ENCODE results near the gene BANF2.
"Not testable (repeated sequence)": the region's sequence is repeated elsewhere in the genome, so short reads cannot be mapped to it uniquely, and the experiment has no call there.

BANF2 gene

GRCh38 chr20:17779011-17779410, 79.2 kb downstream of the BANF2 start:
- not testable (repeated sequence) for H3K4me3 ChIP-seq (ENCODE audit: low read length); H3K27me3 ChIP-seq (ENCODE audit: control insufficient read depth, insufficient read depth, low read length); H3K4me1 ChIP-seq (ENCODE audit: control insufficient read depth, low read depth, low read length); H3K9ac ChIP-seq (ENCODE audit: low read length); H3K36me3 ChIP-seq (ENCODE audit: control insufficient read depth, low read depth, low read length); H3K27ac ChIP-seq (ENCODE audit: low read length); H3K9me3 ChIP-seq (ENCODE audit: control insufficient read depth, low read depth, low read length)

- Histone ChIP-seq H3K27ac (ENCODE audit: low read length) (no peak overlapping the region), H3K4me1 (ENCODE audit: control insufficient read depth, low read depth, low read length) (peaks cover 2% of the 10 kb centered on the region), H3K9ac (ENCODE audit: low read length) (no peak overlapping the region), H3K4me3 (ENCODE audit: low read length) (no peak overlapping the region), H3K36me3 (ENCODE audit: control insufficient read depth, low read depth, low read length) (no peaks in the 10 kb centered on the region), H3K27me3 (ENCODE audit: control insufficient read depth, insufficient read depth, low read length) (no peaks in the 10 kb centered on the region), H3K9me3 (ENCODE audit: control insufficient read depth, low read depth, low read length) (no peaks in the 10 kb centered on the region)
Measured at GRCh38 chr20:17782768-17783167, 83.0 kb downstream of the BANF2 start.

- Histone ChIP-seq H3K4me1 (ENCODE audit: control insufficient read depth, low read depth, low read length) (peaks cover 3% of the 10 kb centered on the region), H3K27ac (ENCODE audit: low read length) (no peak overlapping the region), H3K4me3 (ENCODE audit: low read length) (no peak overlapping the region), H3K9me3 (ENCODE audit: control insufficient read depth, low read depth, low read length) (no peaks in the 10 kb centered on the region), H3K36me3 (ENCODE audit: control insufficient read depth, low read depth, low read length) (no peaks in the 10 kb centered on the region), H3K9ac (ENCODE audit: low read length) (no peak overlapping the region), H3K27me3 (ENCODE audit: control insufficient read depth, insufficient read depth, low read length) (no peaks in the 10 kb centered on the region)
Measured at GRCh38 chr20:17783671-17784070, 83.9 kb downstream of the BANF2 start.

GRCh38 chr20:17785007-17785406, 85.2 kb downstream of the BANF2 start:
- Histone ChIP-seq H3K9me3 (ENCODE audit: control insufficient read depth, low read depth, low read length) (no peaks in the 10 kb centered on the region), H3K36me3 (ENCODE audit: control insufficient read depth, low read depth, low read length) (no peaks in the 10 kb centered on the region), H3K4me1 (ENCODE audit: control insufficient read depth, low read depth, low read length) (peaks cover 3% of the 10 kb centered on the region), H3K27me3 (ENCODE audit: control insufficient read depth, insufficient read depth, low read length) (no peaks in the 10 kb centered on the region), H3K4me3 (ENCODE audit: low read length) (no peak overlapping the region), H3K27ac (ENCODE audit: low read length) (no peak overlapping the region), H3K9ac (ENCODE audit: low read length) (no peak overlapping the region)

All from iPS-18a (cell line).